GM12875 (cell line): Measurements from ENCODE around the gene MAP3K4.

ENCODE experiments used
- H3K4me3 ChIP-seq: one replicate; pipeline ENCODE4 v1.5.1; 2011; ENCODE audit warnings: low read depth, low read length, control low read depth
- TF ChIP-seq, protein P1 (sequence below): IDR thresholded peaks from 2 replicates; pipeline ENCODE4 v1.5.1; 2011; ENCODE audit warnings: low read depth, mild to moderate bottlenecking, control low read depth, inconsistent platforms, low read length, moderate library complexity, borderline replicate concordance; ENCODE audit not compliant: insufficient read depth

Gene MAP3K4

DNA sequence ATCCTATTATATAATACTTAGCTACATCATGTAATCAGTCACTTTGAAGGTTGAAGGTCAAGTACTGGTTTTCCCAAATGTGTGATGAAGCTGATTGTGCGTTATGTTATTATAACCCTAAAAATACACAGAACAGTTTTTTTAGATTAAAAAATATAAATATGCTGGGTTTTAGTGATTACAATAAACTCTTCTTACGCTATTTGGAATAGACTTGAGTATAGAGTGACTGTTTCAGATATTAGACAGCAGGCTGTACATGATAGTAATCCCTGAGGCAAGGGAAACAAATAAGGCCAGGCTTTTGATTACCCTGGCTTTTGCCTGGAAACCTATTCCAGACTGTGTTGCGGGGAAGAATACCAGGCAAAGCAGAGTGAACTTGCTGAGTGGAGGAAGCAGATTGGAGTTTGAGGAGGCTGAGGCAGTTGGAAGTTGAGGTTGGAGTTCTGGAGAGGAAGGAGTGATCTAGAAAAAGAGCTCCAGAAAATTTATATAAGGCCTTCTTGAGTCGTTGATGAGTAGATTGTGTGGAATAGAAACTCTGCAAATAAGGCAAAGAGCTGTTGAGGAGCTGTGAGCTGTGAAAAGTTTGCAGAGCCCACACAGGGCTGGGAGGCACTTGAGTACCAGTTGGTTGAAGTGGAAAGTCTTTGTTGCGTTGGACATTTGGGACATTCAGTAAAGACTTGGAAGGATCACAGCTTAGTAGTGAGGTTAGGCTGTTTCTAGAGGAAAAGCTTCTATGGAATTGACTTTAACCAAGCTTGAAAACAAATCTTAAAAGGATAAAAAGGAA lies 26.4 kb downstream of the MAP3K4 start:
- H3K4me3 ChIP-seq, result no peak overlapping the region
- TF ChIP-seq, protein P1, sequence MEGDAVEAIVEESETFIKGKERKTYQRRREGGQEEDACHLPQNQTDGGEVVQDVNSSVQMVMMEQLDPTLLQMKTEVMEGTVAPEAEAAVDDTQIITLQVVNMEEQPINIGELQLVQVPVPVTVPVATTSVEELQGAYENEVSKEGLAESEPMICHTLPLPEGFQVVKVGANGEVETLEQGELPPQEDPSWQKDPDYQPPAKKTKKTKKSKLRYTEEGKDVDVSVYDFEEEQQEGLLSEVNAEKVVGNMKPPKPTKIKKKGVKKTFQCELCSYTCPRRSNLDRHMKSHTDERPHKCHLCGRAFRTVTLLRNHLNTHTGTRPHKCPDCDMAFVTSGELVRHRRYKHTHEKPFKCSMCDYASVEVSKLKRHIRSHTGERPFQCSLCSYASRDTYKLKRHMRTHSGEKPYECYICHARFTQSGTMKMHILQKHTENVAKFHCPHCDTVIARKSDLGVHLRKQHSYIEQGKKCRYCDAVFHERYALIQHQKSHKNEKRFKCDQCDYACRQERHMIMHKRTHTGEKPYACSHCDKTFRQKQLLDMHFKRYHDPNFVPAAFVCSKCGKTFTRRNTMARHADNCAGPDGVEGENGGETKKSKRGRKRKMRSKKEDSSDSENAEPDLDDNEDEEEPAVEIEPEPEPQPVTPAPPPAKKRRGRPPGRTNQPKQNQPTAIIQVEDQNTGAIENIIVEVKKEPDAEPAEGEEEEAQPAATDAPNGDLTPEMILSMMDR, result no peak

DNA sequence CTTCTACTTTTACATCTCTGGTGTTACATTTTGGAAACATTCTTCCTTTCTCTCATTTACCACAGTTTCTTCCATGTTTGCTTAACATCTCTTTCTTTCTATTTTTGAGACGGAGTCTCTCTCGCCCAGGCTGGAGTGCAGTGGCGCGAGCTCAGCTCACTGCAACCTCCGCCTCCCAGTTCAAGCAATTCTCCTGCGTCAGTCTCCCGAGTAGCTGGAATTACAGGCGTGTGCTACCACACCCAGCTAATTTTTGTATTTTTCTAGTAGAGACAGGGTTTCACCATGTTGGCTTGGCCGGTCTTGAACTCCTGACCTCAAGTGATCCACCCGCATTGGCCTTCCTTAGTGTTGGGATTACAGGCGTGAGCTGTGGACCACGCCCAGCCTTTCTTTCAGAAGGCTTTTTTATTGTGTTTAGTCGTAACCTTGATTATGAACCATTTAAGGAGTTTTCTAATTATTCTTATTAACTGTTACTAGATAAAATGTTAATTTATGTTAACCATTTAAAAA lies 27.8 kb downstream of the MAP3K4 start:
- H3K4me3 ChIP-seq, result no peak overlapping the region
- TF ChIP-seq, protein P1, result no peak

DNA sequence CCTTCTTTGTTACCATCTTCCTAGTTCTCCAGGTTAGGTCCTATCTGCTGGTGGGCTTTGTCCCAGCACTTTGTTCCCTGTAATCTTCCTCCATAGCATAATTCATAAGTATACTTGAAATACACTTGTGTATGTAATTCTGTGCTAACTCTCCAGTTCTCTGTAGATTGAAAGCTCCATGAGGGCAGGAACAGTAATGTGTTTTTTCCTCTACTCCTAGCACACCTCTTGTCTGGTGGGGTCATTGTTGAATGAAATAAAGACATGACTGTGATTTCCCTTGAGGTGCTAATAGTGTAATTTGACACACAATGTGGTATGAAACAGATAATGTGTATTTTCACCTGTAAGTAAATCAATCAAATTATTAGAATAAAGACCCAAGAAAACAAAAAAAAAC lies 30.0 kb downstream of the MAP3K4 start:
- TF ChIP-seq, protein P1, result no peak
- no peak overlapping the region for H3K4me3 ChIP-seq

DNA sequence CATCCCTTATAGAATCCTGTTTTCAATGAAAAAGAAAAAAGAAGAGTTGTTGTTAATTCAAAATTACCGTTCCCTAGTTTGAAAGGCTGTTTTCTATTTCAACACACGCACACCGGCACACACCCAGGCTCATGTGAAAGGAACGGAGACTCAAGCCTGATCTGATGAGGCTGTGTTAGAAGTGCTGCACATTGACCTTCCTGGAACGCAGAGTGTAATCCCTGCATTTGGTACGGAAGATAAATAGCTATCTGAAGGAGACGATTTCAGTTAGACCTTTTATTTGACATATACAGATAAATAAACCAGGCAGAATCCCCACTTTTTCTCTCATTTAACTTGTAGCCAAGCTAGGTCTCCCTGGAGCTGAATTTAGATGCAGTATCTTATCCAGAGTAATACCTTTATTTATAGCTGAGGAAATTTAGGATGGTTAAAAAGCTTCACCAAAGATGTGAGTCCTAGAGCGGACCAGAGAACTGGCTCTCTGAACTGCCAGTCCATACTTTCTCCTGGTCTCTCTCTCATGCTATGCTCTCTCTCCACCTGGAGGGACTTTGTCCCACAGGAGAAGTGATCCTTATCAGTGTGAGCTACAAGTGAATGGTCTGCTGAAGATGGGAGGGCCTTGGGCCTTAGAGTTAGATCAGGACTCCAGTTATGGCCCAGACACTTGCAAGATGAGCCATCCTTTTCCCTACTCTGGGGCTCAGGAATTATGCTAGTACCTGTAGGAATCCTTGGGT lies 30.6 kb downstream of the MAP3K4 start:
- H3K4me3 ChIP-seq, result no peak overlapping the region
- TF ChIP-seq, protein P1, result no peak

DNA sequence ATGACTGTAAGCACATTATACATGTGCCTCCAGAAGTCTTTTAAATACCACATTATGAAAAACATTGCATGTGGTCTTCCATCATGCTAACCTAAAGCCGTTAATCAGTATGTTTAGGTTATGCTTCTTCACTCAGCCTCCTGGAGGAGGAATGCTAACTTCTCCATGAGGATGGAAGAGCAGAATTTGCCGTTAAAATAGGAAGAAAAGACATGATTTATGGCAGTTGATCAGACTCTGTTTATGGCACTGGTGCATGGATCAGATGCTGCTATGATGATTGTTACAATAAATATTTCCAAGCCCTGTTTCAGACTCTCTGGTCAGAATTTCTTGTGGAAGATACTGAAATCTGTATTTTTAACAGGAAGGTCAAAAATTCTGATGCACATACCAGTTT lies 31.7 kb downstream of the MAP3K4 start:
- no peak overlapping the region for H3K4me3 ChIP-seq
- TF ChIP-seq, protein P1, result no peak

DNA sequence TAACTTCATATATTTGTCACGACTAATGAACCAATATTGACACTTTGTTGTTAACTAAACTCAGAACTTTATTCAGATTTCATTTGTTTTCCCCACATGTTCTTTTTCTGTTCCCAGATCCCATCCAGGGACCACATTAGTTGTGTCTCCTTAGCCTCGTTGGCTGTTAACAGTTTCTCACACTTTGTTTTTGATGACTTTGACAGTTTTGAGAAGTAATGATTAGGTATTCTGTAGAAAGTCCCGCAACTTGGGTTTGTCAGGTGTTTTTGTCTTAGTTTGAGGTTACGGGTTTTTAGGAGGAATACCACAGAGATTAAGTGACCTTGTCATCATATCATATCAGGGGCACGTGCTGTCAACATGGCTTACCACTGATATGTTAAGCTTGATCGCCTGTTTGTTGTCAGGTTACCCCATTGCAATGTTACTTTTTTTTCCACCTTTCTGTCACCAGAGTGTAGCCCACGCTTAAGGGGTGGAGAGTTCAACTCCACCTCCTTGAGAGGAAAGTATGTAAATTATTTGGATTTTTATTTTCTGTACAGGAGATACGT lies 32.9 kb downstream of the MAP3K4 start:
- H3K4me3 ChIP-seq, result no peak overlapping the region
- TF ChIP-seq, protein P1, result no peak
